ENCODE results near the gene INTS15. TPM values are rescaled to one million over a fixed set of nuclear protein-coding genes. Genes with fewer than 3 reads are reported as not detected.
A peak's percentile ranks its signal among the peaks of the same experiment; 100 is the strongest.

INTS15 gene
- total RNA-seq, 2 donors from 2014 or later, result 34.4 to 38.0 TPM

DNA sequence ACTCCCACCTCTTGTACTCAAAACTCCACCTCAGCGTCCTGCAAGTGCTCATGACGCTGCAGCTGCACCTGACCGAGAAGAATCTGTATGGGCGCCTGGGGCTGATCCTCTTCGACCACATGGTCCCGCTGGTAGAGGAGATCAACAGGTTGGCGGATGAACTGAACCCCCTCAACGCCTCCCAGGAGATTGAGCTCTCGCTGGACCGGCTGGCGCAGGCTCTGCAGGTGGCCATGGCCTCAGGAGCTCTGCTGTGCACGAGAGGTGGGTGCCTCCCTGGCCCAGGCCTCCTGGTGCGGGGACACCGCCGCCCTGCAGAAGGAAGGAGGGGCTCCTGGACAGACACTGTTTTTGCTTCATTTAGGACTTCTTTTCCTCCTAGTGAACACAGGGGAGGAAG lies 10.3 kb downstream of the INTS15 start:
- Histone ChIP-seq H3K9ac (ENCODE audit: extremely low read depth, low read length, poor library complexity, severe bottlenecking) (no peak overlapping the region), H3K4me1 (ENCODE audit: control insufficient read depth, insufficient read depth, low read length) (no peaks in the 10 kb centered on the region), H3K9me3 (ENCODE audit: control insufficient read depth, low read length) (no peaks in the 10 kb centered on the region), H3K4me3 (ENCODE audit: low read length) (no peak overlapping the region), H3K36me3 (ENCODE audit: control insufficient read depth, insufficient read depth, low read length) (peaks cover 43% of the 10 kb centered on the region), H3K27ac (ENCODE audit: low read depth, low read length) (no peak overlapping the region), H3K27me3 (ENCODE audit: control insufficient read depth, insufficient read depth, low read length, poor library complexity, severe bottlenecking) (no peaks in the 10 kb centered on the region)
- Mint-ChIP-seq H3K27me3 (ENCODE audit: insufficient read depth) (no peaks in the 10 kb centered on the region), H3K4me1 (no peaks in the 10 kb centered on the region), H3K9me3 (no peaks in the 10 kb centered on the region), H3K4me3 (no peak overlapping the region), H3K27ac (no peak overlapping the region), H3K36me3 (ENCODE audit: low read depth) (peaks cover 71% of the 10 kb centered on the region)
- TF ChIP-seq, protein P1, sequence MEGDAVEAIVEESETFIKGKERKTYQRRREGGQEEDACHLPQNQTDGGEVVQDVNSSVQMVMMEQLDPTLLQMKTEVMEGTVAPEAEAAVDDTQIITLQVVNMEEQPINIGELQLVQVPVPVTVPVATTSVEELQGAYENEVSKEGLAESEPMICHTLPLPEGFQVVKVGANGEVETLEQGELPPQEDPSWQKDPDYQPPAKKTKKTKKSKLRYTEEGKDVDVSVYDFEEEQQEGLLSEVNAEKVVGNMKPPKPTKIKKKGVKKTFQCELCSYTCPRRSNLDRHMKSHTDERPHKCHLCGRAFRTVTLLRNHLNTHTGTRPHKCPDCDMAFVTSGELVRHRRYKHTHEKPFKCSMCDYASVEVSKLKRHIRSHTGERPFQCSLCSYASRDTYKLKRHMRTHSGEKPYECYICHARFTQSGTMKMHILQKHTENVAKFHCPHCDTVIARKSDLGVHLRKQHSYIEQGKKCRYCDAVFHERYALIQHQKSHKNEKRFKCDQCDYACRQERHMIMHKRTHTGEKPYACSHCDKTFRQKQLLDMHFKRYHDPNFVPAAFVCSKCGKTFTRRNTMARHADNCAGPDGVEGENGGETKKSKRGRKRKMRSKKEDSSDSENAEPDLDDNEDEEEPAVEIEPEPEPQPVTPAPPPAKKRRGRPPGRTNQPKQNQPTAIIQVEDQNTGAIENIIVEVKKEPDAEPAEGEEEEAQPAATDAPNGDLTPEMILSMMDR (conservative IDR thresholded peaks at IDR 0.05), result no peak
- 94 to 98% methylated on average over 15 of the region's 15 CpGs for WGBS, 2 experiments (ENCODE audit: insufficient coverage in 1 of 2, insufficient read length in 1 of 2)
- DNase-seq, result no peak

GRCh38 chr7:6604458-6604857 lies 14.6 kb downstream of the INTS15 start:
- Mint-ChIP-seq H3K4me3 (no peak overlapping the region), H3K27ac (no peak overlapping the region), H3K4me1 (no peaks in the 10 kb centered on the region), H3K36me3 (ENCODE audit: low read depth) (peaks cover 59% of the 10 kb centered on the region), H3K9me3 (no peaks in the 10 kb centered on the region), H3K27me3 (ENCODE audit: insufficient read depth) (no peaks in the 10 kb centered on the region)
- TF ChIP-seq, protein P1 (conservative IDR thresholded peaks at IDR 0.05), result no peak
- WGBS, 2 experiments (ENCODE audit: insufficient coverage in 1 of 2, insufficient read length in 1 of 2), result 88 to 100% methylated on average over 2 to 10 of the region's 10 CpGs
- peaks cover 22% of the 10 kb centered on the region for H3K36me3 ChIP-seq (ENCODE audit: control insufficient read depth, insufficient read depth, low read length)
- H3K4me3 ChIP-seq (ENCODE audit: low read length), result no peak overlapping the region
- H3K4me1 ChIP-seq (ENCODE audit: control insufficient read depth, insufficient read depth, low read length), result no peaks in the 10 kb centered on the region
- no peaks in the 10 kb centered on the region for H3K27me3 ChIP-seq (ENCODE audit: control insufficient read depth, insufficient read depth, low read length, poor library complexity, severe bottlenecking)
- no peak overlapping the region for H3K9ac ChIP-seq (ENCODE audit: extremely low read depth, low read length, poor library complexity, severe bottlenecking)
- no peak for DNase-seq
- no peak overlapping the region for H3K27ac ChIP-seq (ENCODE audit: low read depth, low read length)
- no peaks in the 10 kb centered on the region for H3K9me3 ChIP-seq (ENCODE audit: control insufficient read depth, low read length)

DNA sequence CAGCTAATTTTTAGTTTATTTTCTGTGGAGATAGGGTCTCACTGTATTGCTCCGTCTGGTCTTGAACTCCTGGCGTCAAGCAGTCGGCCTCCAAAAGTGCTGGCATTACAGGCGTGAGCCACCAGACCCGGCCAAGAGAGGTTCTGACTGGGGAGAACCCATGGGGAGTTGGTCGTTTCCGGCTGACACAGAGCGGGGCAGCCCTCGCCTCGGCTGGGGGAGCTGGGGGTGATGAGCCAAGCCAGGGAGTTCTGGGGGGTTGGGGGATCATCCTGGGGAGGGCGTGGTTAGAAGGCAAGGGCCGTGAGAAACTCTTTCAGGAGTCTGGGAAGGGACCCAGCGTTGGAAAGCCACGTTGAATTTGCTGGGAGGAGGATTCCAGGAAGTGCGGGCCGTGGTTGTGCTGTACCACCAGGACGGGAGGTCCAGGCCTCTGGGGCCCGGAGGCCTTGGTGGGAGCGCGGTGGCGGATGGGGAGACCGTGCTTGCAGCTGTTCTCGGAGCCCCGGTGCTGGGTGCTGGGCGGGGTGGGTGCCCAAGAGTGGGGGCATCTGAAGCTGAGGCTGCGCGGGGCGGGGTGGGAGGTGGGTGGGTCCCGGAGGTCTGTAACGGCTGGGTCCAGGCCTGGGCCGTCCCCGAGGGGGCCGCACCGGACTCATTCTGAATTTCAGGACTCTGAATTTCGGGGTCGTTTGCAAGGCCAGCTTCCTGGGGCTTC lies 17.2 kb downstream of the INTS15 start:
- no peaks in the 10 kb centered on the region for H3K27me3 Mint-ChIP-seq (ENCODE audit: insufficient read depth)
- Histone ChIP-seq H3K9me3 (ENCODE audit: control insufficient read depth, low read length) (no peaks in the 10 kb centered on the region), H3K27me3 (ENCODE audit: control insufficient read depth, insufficient read depth, low read length, poor library complexity, severe bottlenecking) (no peaks in the 10 kb centered on the region), H3K9ac (ENCODE audit: extremely low read depth, low read length, poor library complexity, severe bottlenecking) (no peak overlapping the region), H3K36me3 (ENCODE audit: control insufficient read depth, insufficient read depth, low read length) (peaks cover 18% of the 10 kb centered on the region), H3K4me3 (ENCODE audit: low read length) (no peak overlapping the region), H3K27ac (ENCODE audit: low read depth, low read length) (no peak overlapping the region), H3K4me1 (ENCODE audit: control insufficient read depth, insufficient read depth, low read length) (no peaks in the 10 kb centered on the region)
- peaks cover 56% of the 10 kb centered on the region for H3K36me3 Mint-ChIP-seq (ENCODE audit: low read depth)
- H3K4me3 Mint-ChIP-seq, result no peak overlapping the region
- TF ChIP-seq, protein P1 (conservative IDR thresholded peaks at IDR 0.05), result no peak
- 94 to 96% methylated on average over 14 to 36 of the region's 36 CpGs for WGBS, 2 experiments (ENCODE audit: insufficient coverage in 1 of 2, insufficient read length in 1 of 2)
- no peak for DNase-seq
- H3K27ac Mint-ChIP-seq, result peak overlapping the region; percentile 26
- no peaks in the 10 kb centered on the region for H3K4me1 Mint-ChIP-seq
- H3K9me3 Mint-ChIP-seq, result no peaks in the 10 kb centered on the region
